ENCODE data around the gene UMOD.

Gene UMOD

DNA sequence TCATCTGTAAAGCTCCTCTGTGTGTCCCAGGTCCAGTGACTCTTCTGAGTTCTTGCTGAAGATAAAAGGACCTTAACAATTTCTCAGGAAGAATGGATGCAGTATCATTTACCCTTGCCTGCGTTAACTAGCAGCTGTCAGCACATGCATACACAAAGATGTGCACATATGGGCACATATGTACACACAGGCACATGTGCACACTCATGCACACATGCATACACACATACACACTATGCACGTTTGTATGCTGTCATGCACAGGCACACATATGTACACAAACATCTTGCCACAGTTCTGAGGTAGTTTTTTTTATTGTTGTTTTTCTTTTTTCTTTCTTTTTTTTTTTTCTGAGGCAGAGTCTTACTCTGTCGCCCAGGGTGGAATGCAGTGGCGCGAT, 50.1 kb downstream of the UMOD start:
- DNase-seq (ENCODE audit: low read depth in 4 of 4, low spot score in 1 of 4) = no peak

DNA sequence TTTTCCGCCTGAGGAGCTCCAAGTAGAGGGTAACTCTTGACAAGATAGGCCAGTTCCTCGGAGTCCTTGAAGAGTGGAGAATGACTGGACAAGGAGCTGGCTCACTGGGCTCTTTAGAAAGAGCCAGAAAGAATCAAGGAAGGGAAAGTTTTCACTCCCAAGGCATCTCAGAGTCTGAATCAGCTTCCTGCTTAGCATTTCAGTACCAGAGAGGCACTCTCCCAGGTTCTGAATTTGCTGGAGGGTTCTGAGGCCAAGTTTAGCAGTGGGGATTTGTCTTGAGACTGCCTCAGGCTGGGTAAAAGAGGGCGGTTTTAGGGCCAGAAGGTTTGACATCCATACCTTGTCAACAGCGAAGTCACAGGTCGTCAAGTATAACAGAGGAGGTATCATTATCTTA, 50.7 kb downstream of the UMOD start:
- no peak for DNase-seq (ENCODE audit: low read depth in 4 of 4, low spot score in 1 of 4)

DNA sequence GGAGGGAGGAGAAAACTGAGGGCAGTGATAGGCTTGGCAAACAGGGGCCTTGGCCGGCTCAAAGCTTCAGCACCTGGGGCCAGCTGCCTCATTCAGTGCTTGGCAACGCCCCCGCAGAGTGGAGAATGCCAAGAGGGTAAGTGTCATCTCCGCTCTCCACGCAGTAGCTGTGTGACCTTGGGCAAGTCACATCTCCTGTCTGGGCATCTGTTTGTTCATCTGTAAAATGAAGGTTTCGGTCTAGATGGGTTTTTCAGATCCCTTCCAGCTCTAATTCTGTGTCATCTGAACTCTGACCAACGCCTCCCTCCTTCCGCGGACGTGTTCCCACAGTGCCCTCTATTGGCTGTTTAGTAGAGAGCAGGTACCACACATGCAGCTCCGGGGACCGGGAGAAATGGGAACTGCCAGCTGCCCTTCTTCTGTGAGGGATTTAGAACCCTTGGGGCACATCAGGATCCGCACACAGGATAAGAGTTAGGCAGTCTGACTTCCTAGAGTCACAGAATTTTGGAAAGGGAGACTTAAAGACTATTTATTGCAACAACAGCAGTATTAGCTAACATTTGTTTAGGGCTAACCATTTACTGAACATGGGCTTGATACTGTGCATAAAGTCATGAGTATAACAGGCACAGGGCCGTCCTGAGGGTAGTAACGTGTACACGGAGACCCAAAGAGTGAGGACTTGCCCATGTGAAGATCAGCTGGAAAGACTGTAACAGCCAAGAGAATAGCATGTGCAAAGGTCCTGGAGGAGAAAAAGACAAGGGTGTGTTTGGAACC, 52.0 kb downstream of the UMOD start:
- peak in 2 of 4 experiments; percentile 2 to 18 for DNase-seq (ENCODE audit: low read depth in 4 of 4, low spot score in 1 of 4)

DNA sequence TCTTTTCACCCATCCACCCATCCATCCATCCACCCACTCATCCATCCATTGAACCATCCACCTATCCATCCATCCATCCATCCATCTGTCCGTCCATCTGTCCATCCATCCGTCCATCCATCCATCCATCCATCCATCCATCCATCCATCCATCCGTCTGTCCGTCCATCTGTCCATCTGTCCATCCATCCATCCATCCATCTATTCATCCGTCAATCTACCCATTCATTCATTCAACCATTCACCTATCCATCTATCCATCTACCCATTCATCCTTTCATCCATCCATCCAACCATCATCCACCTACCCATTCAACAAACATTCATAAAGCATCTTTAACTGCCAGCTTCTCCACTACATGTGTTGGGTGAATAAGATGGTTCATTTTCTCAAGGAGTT, 54.1 kb downstream of the UMOD start:
- DNase-seq (ENCODE audit: low read depth in 4 of 4, low spot score in 1 of 4) = no peak

DNA sequence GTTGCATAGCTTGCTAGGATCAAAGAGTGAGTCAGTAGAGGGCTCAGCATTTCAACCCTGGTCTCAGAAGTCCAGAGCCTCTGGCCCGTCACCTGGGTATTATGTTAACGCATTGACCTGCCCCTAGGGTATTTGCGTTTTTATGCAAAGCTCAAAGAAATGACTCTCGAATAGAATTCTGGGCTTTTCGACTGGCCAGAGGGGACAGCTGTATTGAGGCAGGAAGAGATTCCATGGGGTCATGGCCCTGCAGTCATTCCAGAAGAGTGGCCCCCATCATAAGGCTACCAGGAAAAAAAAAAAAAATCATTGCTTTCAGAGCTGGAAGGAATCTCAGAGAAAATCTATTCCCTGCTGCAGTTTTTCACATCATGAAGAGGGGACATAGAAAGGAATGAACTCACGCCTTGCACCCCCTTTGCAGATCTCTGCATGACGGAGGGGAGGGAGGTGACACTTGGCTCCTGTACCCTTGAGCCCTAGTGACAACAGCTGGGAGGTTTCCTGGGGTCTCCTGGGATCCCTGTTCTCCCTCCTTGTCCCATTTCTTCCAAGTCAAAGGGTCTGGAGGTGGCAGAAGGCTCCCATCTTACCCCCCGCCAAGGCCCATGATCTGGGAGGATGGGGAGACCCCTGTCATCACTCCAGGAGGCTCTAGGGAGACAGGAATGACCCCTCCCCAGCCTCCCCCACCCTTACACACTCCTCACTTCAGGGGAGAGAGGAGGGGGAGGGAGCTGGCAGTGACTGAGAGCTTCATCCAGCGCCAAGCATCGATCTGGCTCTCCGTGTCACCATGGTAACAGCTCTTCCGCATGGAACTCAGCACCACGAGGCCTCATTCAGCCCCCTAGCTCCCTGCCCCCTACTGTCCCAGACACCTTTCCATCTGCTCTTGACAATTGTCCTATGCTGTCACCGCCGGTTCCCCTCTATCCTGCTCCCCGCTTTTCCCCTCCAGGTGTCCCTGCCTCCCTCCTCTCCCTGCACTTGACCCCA, 61.0 kb downstream of the UMOD start:
- DNase-seq (ENCODE audit: low read depth in 4 of 4, low spot score in 1 of 4) = no peak

DNA sequence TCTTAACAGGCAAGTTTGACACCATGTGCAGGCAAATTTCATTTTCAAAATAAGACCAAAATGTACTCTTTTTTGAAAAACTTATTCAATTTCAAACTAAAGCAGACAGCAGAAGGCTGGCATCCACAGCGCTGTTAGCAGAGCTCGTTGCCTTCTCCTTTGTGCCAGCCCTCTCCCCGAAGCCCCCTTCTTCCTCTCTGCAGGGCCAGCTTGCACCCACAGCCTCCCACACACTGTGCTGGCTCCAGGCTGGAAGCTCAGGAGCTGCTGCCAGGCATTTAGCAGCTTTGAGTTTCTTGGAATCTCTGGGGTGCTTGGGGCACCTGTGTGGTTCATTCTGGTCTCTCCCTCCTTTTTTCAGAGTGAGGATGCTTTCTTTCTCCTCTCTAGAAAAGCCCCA, 62.9 kb downstream of the UMOD start:
- DNase-seq (ENCODE audit: low read depth in 4 of 4, low spot score in 1 of 4) = no peak

DNA sequence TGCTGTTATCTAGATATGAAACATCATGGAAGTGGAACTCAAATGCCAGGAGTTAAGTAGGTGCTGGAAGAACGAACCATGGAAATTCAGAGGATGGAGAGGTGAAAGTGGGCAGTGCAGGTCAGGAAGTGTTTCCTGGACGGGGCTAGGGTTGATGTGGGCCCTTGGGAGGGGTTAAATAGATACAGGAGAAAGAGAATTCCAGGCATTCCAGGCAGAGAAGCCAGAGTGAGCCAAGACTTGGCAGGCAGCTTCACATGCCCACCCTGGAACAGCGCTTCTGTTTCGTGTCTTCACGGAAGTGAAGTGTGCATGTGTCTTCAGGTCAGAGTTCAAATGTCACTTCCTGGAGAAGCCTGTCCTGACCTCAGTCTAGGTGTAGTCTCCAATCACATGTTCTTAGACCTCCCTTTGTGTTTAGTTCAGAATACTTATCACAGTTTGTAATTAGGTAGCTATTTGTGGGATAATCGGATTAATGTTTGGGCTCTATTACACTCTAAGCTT, 66.5 kb downstream of the UMOD start:
- DNase-seq (ENCODE audit: low read depth in 4 of 4, low spot score in 1 of 4) = no peak

All from stimulated activated CD4-positive, alpha-beta T cell treated with anti-CD3 and anti-CD28 coated beads, Interleukin-1b, Interleukin-23, amount 100 ng/mL, for 24 hours (primary cell).